NCI-H146 treated with DMSO at 0.1 percent for 48 hours (cell line): Measurements from ENCODE around the gene ID4.

Experiments used
- DNase-seq: peaks from one replicate; lab custom pipeline; 2025; ENCODE audit not compliant: unreplicated experiment; lab: John Stamatoyannopoulos, UW

The ID4 gene, protein sequence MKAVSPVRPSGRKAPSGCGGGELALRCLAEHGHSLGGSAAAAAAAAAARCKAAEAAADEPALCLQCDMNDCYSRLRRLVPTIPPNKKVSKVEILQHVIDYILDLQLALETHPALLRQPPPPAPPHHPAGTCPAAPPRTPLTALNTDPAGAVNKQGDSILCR

DNA sequence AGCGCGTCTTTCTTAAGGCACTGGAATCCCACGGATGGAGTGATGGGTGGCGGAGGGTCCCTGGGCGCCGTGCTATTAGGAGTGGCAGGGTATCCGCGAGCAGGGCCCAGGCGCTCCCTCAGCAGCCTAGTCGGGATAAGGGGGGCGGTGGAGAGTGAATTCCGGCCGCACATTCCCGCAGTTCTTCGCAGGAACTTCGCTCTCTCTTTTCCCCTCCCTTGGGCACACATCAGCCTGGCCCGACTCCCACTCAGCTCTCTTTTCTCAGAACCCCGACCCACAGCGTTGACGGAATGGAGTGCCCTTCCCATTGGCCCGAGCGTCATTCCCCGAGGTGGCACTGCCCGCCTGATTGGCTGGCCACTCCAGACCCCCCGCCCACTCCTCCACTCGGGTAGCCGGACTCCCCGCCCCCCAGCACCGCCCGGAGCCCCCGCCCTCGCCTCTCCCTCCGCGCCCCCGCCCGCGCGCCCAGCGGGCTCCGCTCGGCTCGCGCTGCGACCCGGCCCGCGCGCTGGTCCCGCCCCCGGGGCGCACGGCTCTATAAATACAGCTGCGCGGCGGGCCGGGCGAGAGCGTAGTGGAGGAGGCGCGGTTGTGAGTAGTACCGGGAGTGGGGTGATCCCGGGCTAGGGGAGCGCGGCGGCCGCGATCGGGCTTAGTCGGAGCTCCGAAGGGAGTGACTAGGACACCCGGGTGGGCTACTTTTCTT is at the start of gene ID4:
Gene ID4, plus strand, starts transcription at position 572 of the 712 bp plus-strand sequence. CDS start 385 bp downstream, outside the sequence.
- peak; percentile 38 for DNase-seq

DNA sequence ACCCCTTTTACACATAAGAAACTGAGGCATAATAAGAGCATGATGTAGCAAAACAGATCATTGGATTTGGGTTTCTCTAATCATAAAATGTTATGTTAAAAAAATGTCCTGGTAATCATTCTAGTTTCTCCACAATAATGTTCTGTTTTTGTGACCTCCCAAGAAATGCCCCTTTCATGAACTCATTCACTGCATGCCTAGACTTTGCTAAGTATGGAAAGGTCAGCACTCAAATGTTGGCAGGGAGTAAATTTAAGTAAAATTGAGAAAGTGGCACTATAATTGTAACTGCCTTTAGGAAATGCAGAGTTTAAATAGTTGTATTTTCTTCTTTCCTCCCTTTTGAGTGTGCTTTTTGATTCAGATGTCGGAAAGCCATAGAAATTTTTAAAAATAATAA is 48.5 kb upstream of the ID4 start:
- no peak for DNase-seq

DNA sequence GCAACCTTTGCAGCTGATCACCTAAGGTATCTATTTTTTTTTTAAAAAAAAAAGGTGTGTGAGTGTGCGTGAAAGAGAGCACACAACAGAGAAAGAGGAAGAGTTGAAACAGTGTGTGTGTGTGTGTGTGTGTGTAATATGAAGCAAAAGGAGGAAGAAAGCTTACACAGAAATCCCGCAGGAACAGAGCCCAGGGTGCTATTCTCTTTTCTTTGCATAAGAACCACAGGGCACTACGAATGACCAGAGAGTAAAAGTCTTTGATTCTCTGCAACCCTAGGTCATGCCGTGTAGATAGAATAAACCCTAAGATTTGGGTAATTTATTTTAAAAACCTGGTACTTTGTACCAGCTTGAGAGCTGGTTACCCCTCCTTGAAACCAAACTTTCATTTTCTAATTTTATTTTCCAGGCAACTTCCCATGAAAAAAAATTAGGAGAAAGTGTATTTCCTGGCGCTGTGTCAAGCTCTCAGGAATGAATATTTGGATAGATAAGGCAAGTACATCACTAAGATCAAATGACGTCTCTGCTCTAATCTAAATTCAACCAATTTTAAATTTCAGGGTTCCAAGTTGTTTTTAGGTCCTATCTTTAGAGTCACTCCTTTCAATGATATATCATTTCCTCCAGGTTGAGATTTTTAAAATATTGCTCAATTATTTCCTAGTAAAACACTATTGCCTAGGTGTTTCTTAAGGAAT is 47.9 kb upstream of the ID4 start:
- DNase-seq: no peak

DNA sequence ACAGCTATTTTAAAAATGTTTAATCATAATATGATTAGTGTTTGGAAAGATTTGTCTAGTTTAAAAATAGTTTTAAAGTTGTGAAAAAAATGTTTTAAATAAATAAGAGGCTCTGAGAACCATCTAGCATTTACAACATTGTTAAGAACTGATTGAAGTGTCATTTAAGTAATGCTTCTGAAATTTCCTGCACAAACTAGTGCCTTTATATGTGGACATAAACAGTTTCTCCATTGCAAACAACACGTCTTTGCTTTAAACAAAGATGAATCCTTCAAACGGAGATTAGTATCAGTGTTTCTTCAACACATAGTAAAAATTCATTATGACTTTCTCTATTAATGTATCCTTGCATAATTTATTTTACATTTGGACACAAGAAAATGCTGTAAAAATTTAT is 45.9 kb upstream of the ID4 start:
- DNase-seq: no peak

DNA sequence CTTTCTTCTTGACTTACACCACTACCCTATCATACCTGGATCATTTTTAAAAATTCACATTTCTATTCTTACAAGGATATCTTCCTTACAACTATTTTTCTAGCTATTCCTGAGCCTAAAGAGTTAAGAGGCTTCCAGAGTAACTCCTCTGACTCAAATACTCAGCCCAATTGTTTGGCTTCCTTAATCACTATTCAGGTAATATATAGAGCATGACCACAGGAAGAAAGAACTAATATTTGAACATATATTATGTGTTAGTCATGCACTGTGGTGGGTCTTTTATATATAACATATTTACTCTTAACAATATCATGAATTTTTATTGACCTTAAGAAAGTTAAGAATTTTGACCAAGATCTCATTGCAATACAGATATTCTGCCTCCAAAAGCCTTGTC is 42.0 kb upstream of the ID4 start:
- no peak for DNase-seq

DNA sequence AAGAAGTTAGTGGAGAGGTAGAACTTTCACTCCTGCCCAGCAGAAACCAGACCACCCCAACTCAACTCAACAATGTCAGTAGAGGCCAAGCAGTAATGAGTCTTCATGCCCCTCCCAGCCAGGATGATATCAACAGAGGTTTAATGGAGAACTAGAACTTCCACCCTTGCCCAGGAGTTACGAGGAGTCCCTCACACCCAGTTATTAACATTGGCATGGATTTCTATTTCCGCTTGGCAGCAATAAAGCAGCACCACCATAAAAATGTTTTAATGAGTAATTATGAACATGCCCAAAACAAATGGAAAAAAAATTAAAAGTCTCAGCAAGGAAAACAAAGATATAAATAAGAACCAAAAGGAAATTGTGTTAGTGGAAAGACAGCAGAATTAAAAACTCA is 40.7 kb upstream of the ID4 start:
- DNase-seq: no peak

DNA sequence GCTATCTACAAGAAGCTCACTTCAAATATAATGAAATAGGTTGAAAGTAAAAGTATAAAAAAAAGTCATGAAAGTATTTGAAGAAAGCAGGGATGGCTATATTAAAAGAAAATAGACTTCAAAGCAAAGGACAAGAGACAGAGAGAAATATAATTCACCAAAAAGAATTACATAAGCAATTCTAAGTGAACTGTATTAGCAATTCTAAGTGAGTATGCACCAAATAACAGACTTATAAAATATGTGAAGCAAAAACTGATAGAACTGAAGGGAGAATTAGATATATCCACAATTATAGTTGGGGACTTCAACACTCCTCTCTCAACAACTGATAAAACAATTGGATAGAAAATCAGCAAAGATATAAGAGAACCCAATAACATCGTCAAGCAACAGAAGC is 38.8 kb upstream of the ID4 start:
- no peak for DNase-seq

DNA sequence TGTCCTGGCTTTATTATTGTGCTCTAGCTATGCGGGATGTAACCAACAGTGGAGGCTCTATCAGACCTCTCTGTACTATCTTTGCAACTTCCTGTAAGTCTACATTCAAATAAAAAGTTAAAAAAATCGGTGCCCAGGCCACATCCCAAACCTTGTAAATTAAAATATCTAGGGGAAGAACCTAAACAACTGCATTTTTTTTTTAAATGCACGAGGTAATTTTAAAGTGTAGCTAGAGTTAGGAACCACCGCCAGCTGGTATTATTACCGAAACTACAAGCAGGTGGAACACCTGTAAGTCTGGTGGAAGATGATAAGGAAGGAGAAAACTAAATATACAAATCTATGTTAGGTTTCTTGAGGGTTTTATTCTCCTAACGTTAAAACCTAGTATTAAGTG is 34.5 kb upstream of the ID4 start:
- no peak for DNase-seq

DNA sequence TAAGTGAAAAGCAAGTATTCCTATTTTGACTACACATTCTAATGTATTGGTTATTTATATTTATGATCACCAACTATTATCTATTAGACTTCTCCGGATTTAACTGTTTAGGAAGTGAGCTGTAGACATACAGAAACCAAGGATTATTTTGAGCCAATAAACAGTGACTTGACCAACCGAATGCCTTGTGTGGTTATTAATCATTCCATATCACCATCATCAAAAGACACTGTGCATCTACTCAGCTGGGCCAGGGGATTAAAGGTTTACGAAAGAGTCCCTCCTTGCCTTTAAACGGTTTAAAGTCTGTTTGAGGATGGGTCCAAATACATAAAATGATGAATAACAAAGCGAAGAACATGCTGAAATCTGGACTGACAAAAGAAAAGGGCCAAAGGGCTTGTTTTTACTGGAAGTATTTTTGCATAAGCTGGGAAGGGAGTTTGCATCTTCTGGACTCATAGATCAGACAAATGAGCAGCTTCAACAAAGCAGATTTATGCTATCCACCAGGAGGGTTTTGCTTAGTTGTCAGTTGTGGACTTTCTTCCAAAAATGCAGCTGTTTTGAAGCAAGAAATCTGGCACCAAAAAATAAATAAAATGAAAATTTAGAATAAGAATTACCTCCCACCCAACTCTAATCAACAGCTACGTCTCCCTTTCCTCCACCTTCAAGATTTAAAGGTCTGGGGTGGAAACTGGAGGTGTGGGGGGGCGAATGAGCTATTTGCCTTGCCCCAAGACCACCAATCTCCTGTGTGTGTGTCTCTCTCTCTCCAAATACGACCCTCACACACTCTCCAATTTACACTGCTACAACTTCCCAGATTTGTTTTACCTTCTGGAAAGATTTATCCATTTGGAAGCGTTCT is 33.6 kb upstream of the ID4 start:
- peak; percentile 48 for DNase-seq

DNA sequence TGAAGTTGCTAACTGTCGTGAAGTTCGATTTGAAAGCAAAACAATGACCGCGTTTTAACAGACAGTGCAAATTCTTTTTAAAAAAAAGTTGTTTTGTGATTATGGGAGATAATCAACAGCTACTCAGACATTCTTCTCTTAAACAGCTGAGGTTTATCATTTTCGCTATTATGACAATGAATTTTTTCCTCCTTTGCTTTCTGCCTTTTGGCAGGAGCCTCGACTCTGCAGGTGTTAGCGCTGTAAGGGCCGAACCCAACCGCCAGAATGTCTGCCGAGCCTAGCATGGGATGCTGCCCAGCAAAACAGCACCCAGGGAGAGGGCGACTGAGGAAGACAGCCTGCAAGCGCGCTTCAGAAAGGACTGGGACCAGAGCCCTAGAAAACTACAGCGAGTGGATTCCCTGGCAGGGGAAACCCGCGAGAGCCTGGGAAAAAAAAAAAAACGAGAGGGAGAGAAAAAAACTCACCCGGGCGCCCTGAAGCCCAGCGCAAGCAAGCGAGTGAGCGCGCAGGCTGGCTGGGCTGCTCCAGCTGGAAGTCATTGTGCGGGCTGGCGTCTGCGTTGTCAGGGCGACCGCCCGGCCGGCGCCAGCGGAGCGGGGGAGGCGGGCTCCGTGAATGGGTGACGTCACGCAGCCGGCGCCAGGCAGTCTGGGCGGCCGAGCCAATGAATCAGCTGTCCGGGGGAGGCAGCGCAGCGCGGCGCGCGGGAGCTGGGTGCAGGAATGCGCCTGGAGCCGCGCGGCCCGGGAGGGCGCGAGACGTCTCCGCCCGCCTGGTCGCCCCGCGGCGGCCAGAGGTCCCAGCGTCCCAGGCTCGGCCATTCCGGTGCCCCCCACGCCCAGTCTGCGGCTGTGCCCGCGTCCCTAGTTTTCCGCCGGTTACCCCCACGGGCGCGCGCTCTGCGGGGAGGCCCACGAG is 32.7 kb upstream of the ID4 start:
- DNase-seq: peak; percentile 91

DNA sequence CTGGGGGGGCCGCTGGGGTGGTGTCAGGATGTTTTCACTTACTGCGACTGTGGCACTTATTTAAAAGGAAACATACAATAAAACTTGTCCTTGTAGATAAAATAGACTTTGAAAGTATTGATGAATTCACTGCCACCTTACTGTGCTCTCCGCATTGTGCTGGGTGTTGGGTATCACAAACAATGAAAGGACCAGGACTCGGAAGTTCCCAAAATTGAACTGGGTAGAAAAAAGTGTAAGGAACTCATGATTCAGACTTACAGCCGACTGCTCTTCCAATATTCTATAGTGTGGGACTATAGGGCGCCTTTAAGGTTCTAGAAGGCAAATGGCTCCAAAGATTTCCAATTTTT is 32.1 kb upstream of the ID4 start:
- no peak for DNase-seq

DNA sequence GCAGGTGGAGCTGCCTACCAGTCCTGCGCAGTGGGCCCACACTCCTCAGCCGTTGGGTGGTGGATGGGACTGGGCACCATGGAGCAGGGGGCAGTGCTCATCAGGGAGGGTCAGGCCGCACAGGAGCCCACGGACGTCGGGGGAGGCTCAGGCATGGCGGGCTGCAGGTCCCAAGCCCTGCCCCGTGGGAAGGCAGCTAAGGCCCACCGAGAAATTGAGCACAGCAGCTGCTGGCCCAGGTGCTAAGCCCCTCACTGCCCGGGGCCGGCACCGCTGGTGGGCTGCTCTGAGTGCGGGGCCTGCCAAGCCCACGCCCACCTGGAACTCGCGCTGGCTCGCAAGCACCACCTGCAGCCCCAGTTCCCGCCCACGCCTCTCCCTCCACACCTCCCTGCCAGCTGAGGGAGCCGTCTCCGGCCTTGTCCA is 30.2 kb upstream of the ID4 start:
- no peak for DNase-seq

DNA sequence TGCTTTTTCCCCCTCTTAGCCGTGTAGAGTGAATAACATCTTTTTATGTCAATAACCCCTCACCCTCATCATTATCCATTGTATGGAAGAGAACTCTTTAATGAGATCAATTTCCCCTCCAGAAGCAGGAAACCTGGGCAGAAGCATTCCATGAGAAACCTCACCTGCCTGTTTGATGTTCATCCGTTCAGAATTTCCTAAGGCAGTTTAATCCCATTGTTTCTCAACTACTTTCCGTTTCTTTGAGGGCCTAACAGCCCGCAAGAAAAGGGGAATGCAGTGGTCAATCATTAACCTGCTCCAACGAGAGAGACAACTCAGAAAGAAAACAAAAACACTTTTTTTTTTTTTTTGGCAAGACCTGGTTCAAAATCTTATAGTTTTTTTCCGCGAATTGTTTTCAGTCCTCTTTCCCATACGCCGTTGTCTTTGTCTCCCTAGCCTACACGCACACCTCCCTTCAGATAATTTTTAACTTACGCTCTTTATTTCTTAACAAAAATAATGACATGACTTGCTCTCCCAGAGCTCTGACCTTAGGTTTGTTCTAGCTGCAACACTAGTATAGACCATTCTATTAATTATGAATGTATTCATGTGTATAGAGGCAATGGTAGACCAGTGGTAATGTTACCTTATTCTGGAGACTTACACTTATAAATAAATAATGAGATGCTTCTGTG is 25.6 kb upstream of the ID4 start:
- DNase-seq: no peak

DNA sequence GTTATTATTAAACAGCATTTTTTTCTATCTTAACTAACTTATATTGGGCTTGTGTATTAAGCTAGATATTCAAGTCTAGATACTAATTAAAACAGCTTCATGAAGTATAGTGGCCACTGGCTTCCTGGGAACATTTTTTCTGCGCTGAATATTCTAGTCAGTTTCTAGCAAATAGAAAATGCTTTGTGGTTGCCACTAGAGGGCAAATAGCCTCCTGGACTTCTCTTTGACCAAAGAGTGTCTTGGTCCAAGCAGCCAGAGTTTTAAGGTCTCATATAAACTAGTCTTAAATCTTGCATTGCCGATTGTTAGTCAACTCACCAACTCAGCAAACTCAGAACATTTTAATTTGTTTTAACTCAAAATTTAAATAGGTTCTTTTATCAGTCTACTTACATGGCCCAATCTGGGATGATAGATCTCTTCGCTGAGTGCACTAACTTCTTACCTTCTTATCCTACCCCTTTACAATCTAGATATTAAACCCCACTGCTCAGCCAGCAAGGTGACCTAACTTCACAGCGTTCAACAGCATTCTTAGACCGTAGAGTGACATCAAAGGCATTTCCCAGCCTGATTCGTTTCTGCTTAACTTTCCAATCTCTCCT is 24.6 kb upstream of the ID4 start:
- DNase-seq: no peak

DNA sequence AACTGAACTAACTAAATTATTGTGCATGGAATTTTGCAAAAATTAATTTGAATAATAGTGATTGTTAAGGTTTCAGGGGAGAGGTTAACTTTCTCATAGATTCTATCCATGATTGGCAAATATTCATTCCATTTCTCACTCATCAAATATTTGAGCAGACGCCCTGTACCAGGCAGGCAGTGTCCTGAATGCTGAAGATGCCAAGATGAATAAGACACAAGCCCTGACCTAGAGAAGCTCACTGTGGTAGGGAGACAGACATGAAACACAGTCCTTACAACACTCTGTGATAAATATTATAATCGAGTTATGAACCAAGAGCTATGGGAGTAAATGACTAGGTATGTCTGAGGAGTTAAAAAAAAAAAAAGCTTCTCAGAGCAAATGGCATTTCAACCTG is 18.4 kb upstream of the ID4 start:
- DNase-seq: no peak

DNA sequence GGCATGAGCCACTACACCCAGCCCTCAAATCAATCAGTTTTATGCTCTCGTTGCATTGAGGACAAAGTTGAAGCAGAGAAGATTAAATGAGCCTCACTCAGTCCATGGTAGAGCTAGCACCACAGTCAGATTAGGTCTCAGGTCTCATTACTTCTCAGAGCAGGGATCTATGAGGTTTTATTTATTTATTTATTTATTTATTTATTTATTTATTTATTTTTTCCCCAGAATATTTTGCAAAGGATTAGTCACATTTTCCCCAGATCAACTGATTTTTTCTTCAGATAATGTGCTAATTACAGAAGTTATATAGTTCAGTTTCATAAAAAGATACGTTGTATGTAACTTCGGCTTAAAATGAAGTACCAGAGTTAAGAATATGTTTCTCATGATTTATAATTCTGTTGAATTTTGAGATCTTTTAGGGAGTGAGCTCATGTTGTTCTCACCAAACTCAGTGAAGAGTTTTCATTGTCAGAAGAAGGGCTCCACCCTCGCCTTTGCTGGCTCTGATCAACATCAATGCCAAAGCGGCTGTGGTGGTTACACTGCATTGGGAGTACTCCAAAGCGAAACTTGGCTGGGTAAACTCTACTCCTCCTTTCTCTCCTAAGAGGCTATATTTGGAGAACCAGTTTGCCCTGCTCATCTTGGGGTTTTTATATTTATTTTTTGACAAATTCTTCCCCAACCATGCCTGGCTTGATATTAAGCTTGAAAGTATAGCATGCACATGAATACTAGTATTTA is 12.9 kb upstream of the ID4 start:
- no peak for DNase-seq

DNA sequence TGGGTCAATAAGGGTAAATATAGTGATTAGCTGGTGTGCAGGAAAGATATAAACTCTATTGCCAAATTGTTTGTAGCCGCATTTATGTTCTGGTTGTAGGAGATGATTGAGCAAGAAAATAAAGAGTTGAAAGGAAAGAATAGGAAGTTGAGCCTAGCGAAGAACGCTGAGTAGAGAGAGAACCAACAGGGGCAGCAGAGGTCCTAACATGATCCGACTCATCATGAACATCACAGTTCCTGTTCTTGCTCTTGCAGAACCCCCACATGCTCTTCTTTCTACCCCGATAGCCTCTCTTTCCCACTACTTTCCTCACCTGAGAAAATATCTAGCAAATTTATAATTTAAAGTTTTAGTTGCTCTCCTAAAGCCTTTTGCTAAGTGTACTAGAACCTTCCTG is 9.9 kb upstream of the ID4 start:
- DNase-seq: no peak

DNA sequence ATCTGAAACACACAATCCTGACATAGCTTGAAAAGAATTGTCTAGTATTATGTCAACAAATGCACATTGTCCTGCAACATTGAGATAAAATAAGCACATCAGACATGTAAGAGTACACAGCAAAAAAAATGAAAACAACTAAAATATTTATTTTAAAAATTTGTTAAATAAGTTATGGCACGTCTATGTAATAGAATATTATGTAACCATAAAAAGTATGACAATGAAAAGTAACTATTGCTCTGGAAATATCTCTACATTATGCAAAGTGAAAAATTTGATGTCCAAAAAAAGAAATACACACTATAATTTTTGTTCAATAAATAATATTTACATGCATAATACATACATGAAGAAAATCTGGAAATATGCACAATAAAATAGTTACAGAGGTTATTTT is 9.3 kb upstream of the ID4 start:
- no peak for DNase-seq

DNA sequence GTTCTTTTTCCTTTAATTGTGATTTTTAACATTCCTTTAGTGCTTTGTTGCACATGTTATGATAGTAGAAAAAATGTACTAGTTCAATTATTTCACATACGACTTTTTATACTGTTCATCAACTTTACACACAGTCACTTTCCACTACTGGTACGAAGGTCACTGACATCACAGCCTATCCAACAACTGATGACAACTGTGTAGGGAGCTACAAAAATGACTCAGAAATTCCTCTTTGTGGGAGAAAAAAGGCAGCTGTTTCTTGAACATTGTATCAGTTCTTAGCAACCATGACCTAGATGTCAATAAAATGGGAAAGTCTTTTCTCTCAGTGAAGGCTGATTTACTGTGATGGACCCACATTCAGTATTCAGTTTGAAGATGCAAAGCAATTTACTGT is 7.0 kb upstream of the ID4 start:
- DNase-seq: no peak
